HCT116 (cell line): Measurements from ENCODE around the gene NUP42. TPM values are rescaled to one million over a fixed set of nuclear protein-coding genes. Genes with fewer than 3 reads are reported as not detected.

Source experiments
- ATAC-seq: fragments of 200-7000 bp; cut with Tn5 transposase; 2 replicates; pipeline ENCODE4 v1.9.1; 2020; ENCODE audit warnings: mild to moderate bottlenecking, moderate library complexity
- BruUV-seq: library from RNA; stranded (reverse); fragments of 400-500 nt; replicated peaks from 2 replicates; lab custom pipeline; 2021; lab: Mats Ljungman, UMichigan
- CTCF ChIA-PET: fragments of 300-600 bp; sonication (Branson Sonifier 250); formaldehyde crosslinking; loops from one replicate; lab custom pipeline; 2021; ENCODE audit warnings: antibody characterized with exemption; lab: Charles Lee
- POLR2A ChIA-PET: fragments of 300-600, 350-600 bp; sonication (Branson Sonifier 250); formaldehyde crosslinking; loops from one replicate; lab custom pipeline; 2021; ENCODE audit warnings: antibody characterized with exemption; lab: Charles Lee
- RAD21 ChIA-PET, 2 experiments: fragments of 300-600 bp; sonication (Branson Sonifier 250); formaldehyde crosslinking; loops; one replicate each; lab custom pipeline; 2023; ENCODE audit warnings: low total read pairs in 2 of 2; ENCODE audit not compliant: uncharacterized antibody in 2 of 2, unreplicated experiment in 2 of 2, low non-redundant PET in 1 of 2; lab: Charles Lee
- DNase-seq: peaks from one replicate; pipeline ENCODE4 v3.0.0-alpha.2; 2010; ENCODE audit warnings: low read depth, low spot score
- H2AFZ ChIP-seq: fragments of 200-600 bp; shearing (Covaris generic), sonication (generic); 2 replicates; pipeline ENCODE4 v1.6.1; 2017; ENCODE audit warnings: low read depth, mixed run types, mixed read lengths, antibody characterized with exemption, low read length; ENCODE audit not compliant: poor library complexity, severe bottlenecking
- H3K27ac ChIP-seq: 2 replicates; pipeline ENCODE4 v1.5.1; 2012; ENCODE audit warnings: low read depth, low read length
- H3K27me3 ChIP-seq: fragments of 200-600 bp; sonication (generic); 2 replicates; pipeline ENCODE4 v1.6.1; 2016; ENCODE audit warnings: mixed run types, low read length, mixed read lengths; ENCODE audit not compliant: insufficient read depth
- H3K36me3 ChIP-seq, 2 experiments: fragments of 200-500 bp in 1 of 2; fragments of 200-600 bp in 1 of 2; sonication (Bioruptor generic) in 1 of 2; sonication (generic) in 1 of 2; 2 replicates each; pipeline versions ENCODE4 v1.5.1 to v1.6.1; 2014 to 2016; ENCODE audit warnings: low read length in 2 of 2, inconsistent platforms in 1 of 2, mixed read lengths in 1 of 2, mixed run types in 1 of 2; ENCODE audit not compliant: insufficient read depth in 2 of 2, control insufficient read depth in 1 of 2
- H3K4me1 ChIP-seq, 2 experiments: fragments of 200-600 bp in 1 of 2; sonication (generic) in 1 of 2; 2 replicates each; pipeline versions ENCODE4 v1.5.1 to v1.6.1; 2012 to 2017; ENCODE audit warnings: low read length in 2 of 2, inconsistent platforms in 1 of 2, mild to moderate bottlenecking in 1 of 2, mixed read lengths in 1 of 2, mixed run types in 1 of 2, moderate library complexity in 1 of 2; ENCODE audit not compliant: insufficient read depth in 2 of 2, control insufficient read depth in 1 of 2
- H3K4me2 ChIP-seq: fragments of 200-600 bp; sonication (generic); 2 replicates; pipeline ENCODE4 v1.6.1; 2017; ENCODE audit warnings: mixed run types, low read length, mixed read lengths
- H3K4me3 ChIP-seq, 2 experiments: fragments of 200-600 bp in 1 of 2; sonication (generic) in 1 of 2; replicated peaks in 1 of 2; 2 replicates each; pipeline ENCODE4 v1.5.1; 2011 to 2016; ENCODE audit warnings: low read length in 2 of 2, control low read depth in 1 of 2, low read depth in 1 of 2, mild to moderate bottlenecking in 1 of 2, mixed read lengths in 1 of 2, mixed run types in 1 of 2
- H3K79me2 ChIP-seq: fragments of 200-600 bp; sonication (generic); 2 replicates; pipeline ENCODE4 v1.6.1; 2017; ENCODE audit warnings: mild to moderate bottlenecking, mixed run types, low read length, moderate library complexity, mixed read lengths; ENCODE audit not compliant: insufficient read depth
- H3K9ac ChIP-seq: fragments of 200-600 bp; sonication (generic); 2 replicates; pipeline ENCODE4 v1.6.1; 2016; ENCODE audit warnings: low read length, mixed read lengths
- H3K9me2 ChIP-seq: fragments of 200-600 bp; sonication (generic), shearing (Covaris generic); 2 replicates; pipeline ENCODE4 v1.6.1; 2017; ENCODE audit warnings: mixed run types, mild to moderate bottlenecking, moderate library complexity; ENCODE audit not compliant: insufficient read depth
- H3K9me3 ChIP-seq, 2 experiments: fragments of 200-500 bp in 1 of 2; fragments of 200-600 bp in 1 of 2; sonication (Bioruptor generic) in 1 of 2; sonication (generic) in 1 of 2; 2 replicates each; pipeline ENCODE4 v1.6.1; 2014 to 2017; ENCODE audit warnings: low read length in 2 of 2, mixed read lengths in 2 of 2, inconsistent platforms in 1 of 2, low read depth in 1 of 2, mild to moderate bottlenecking in 1 of 2, mixed run types in 1 of 2, moderate library complexity in 1 of 2; ENCODE audit not compliant: control insufficient read depth in 1 of 2, insufficient read depth in 1 of 2
- H4K20me1 ChIP-seq: fragments of 200-600 bp; sonication (generic), shearing (Covaris generic); 2 replicates; pipeline ENCODE4 v1.6.1; 2017; ENCODE audit warnings: mixed run types, mild to moderate bottlenecking, moderate library complexity; ENCODE audit not compliant: insufficient read depth
- ATF3 ChIP-seq: IDR thresholded peaks from 2 replicates; pipeline ENCODE4 v1.6.1; 2012
- CEBPB ChIP-seq: IDR thresholded peaks from 2 replicates; pipeline ENCODE4 v1.6.1; 2012; ENCODE audit warnings: low read depth
- EZH2 ChIP-seq: fragments of 200-600 bp; sonication (generic); IDR thresholded peaks from 2 replicates; pipeline ENCODE4 v1.6.1; 2017; ENCODE audit warnings: antibody characterized with exemption, mixed run types
- MAX ChIP-seq: IDR thresholded peaks from 2 replicates; pipeline ENCODE4 v1.6.1; 2012
- POLR2A ChIP-seq: IDR thresholded peaks from 2 replicates; pipeline ENCODE4 v1.7.0; 2011; ENCODE audit warnings: borderline replicate concordance; ENCODE audit not compliant: insufficient read depth, insufficient read length; ENCODE audit errors: extremely low read depth
- SRF ChIP-seq: IDR thresholded peaks from 2 replicates; pipeline ENCODE4 v1.6.1; 2012; ENCODE audit warnings: low read depth
- TCF7L2 ChIP-seq: IDR thresholded peaks from 2 replicates; pipeline ENCODE4 v1.7.0; 2011; ENCODE audit warnings: borderline replicate concordance, inconsistent platforms; ENCODE audit not compliant: insufficient read depth, insufficient read length; ENCODE audit errors: extremely low read depth
- YY1 ChIP-seq: IDR thresholded peaks from 2 replicates; pipeline ENCODE4 v1.6.1; 2011; ENCODE audit warnings: low read length, low read depth, moderate library complexity, mild to moderate bottlenecking; ENCODE audit not compliant: insufficient replicate concordance; ENCODE audit errors: extremely low read depth
- ZFX ChIP-seq: fragments of 450-650 bp; IDR thresholded peaks from 2 replicates; pipeline ENCODE4 v1.6.1; 2017
- ZNF274 ChIP-seq: fragments of 200-500 bp; sonication (Bioruptor generic); IDR thresholded peaks from 2 replicates; pipeline ENCODE4 v1.6.1; 2014; ENCODE audit warnings: mild to moderate bottlenecking, low read depth, low read length, inconsistent platforms
- intact Hi-C: fragments of 100-400 bp; cut with micrococcal nuclease; formaldehyde crosslinking; loops from 2 replicates; pipeline ENCODE4 v1.10.0; 2022
- total RNA-seq: library from RNA; stranded (reverse); gene quantifications from one replicate; pipeline ENCODE4 v1.2.1, GENCODE V29; 2021; ENCODE audit not compliant: unreplicated experiment

NUP42 gene
- total RNA-seq, 1 experiment from 2014 or later: 36.5 TPM

- no peaks in the 10 kb centered on the region for H3K36me3 ChIP-seq
- ChIA-PET RAD21 (no interaction called here), POLR2A (no interaction called here), CTCF (no interaction called here)
- no peak overlapping the region for H3K9ac ChIP-seq
- no peak for ATAC-seq
- H3K4me1 ChIP-seq: no peaks in the 10 kb centered on the region
- H3K27me3 ChIP-seq: no peaks in the 10 kb centered on the region
- H2AFZ ChIP-seq: no peak overlapping the region
- H3K9me3 ChIP-seq: no peaks in the 10 kb centered on the region
- no TSS peak for BruUV-seq
- no peaks in the 10 kb centered on the region for H3K9me2 ChIP-seq
- H4K20me1 ChIP-seq: no peaks in the 10 kb centered on the region
- H3K79me2 ChIP-seq: no peaks in the 10 kb centered on the region
- H3K27ac ChIP-seq: no peak overlapping the region
- no peak overlapping the region for H3K4me2 ChIP-seq
- intact Hi-C loops: no loop called here
- no peak for TF ChIP-seq TCF7L2
- TF ChIP-seq POLR2A: no peak
- no peak for TF ChIP-seq EZH2
- TF ChIP-seq ZFX: no peak
- TF ChIP-seq MAX: no peak
- no peak for TF ChIP-seq SRF
- TF ChIP-seq, all 23 proteins: peak for 0
- no peak overlapping the region for H3K4me3 ChIP-seq
- DNase-seq: no peak
Measured at GRCh38 chr7:23167691-23168090, 14.2 kb upstream of the NUP42 start.

GRCh38 chr7:23168111-23168885 lies 13.6 kb upstream of the NUP42 start:
- no peaks in the 10 kb centered on the region for H4K20me1 ChIP-seq
- no peak overlapping the region for H3K4me2 ChIP-seq
- no peak for ATAC-seq
- intact Hi-C loops: no loop called here
- H3K36me3 ChIP-seq: no peaks in the 10 kb centered on the region
- H3K9me2 ChIP-seq: no peaks in the 10 kb centered on the region
- H3K79me2 ChIP-seq: no peaks in the 10 kb centered on the region
- no peak overlapping the region for H2AFZ ChIP-seq
- BruUV-seq: no TSS peak
- no peaks in the 10 kb centered on the region for H3K4me1 ChIP-seq
- POLR2A ChIA-PET: no interaction called here
- H3K9ac ChIP-seq: no peak overlapping the region
- no peak for DNase-seq
- no peak overlapping the region for H3K4me3 ChIP-seq
- no peaks in the 10 kb centered on the region for H3K27me3 ChIP-seq
- no peaks in the 10 kb centered on the region for H3K9me3 ChIP-seq
- CTCF ChIA-PET: no interaction called here
- H3K27ac ChIP-seq: no peak overlapping the region
- RAD21 ChIA-PET: no interaction called here
- TF ChIP-seq YY1: no peak
- TF ChIP-seq CEBPB: no peak
- no peak for TF ChIP-seq ZNF274
- TF ChIP-seq ATF3: no peak
- TF ChIP-seq, all 23 proteins: peak for 0
